ENCODE data around the gene LCN12.
"Not testable (repeated sequence)": the region's sequence is repeated elsewhere in the genome, so short reads cannot be mapped to it uniquely, and the experiment has no call there.

Gene LCN12

GRCh38 chr9:136991993-136992818, 40.1 kb downstream of the LCN12 start, which contains the start of gene PAXX:
Gene PAXX, plus strand, starts transcription at chr9:136992422. Its CDS starts 22 bp downstream, at chr9:136992444.
- no peak for DNase-seq

DNA sequence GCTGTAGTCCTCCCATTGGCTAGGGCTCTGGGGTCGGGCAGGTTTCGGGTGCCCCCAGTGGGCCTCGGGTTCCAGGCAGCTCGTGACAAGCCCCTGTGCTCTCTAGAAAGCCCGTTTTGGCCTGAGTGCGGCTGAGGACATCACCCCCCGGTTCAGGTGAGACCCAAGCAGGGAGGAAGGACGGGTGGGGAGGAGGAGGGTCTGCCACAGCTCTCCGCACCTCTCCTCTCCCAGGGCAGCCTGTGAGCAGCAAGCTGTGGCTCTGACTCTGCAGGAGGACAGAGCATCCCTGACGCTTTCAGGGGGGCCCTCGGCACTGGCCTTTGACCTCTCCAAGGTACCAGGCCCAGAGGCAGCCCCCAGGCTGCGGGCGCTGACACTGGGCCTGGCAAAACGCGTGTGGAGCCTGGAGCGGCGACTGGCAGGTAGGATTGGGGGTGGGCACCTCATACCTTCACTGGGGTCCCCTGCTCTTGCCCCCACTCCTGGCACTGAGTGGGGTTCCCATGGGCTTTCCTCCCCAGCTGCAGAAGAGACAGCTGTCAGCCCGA, 40.8 kb downstream of the LCN12 start:
- no peak for DNase-seq

- no peak for DNase-seq
Measured at GRCh38 chr9:136994180-136994887, 42.3 kb downstream of the LCN12 start.

- no peak for DNase-seq
Measured at GRCh38 chr9:136994888-136995230, 42.8 kb downstream of the LCN12 start.

DNA sequence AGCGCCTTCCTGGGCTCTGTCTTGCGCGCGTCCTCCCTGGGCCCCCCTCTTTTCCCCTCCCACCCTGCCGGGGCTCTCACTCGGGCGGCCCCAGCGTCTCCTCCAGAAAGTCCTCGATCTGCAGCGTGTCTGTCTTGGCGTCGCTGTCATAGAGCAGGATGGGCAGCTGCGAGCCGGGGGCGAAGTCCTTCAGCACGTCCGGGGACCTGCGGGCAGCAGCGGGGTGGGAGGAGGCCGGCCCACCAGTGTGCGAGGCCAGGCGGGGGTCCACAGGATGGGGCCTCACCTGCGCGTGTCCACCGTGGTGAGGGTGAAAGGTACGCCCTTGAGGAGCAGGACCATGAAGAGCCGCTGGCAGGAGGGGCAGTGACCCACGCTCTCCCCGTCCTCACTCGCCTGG, 43.3 kb downstream of the LCN12 start:
- DNase-seq = no peak

DNA sequence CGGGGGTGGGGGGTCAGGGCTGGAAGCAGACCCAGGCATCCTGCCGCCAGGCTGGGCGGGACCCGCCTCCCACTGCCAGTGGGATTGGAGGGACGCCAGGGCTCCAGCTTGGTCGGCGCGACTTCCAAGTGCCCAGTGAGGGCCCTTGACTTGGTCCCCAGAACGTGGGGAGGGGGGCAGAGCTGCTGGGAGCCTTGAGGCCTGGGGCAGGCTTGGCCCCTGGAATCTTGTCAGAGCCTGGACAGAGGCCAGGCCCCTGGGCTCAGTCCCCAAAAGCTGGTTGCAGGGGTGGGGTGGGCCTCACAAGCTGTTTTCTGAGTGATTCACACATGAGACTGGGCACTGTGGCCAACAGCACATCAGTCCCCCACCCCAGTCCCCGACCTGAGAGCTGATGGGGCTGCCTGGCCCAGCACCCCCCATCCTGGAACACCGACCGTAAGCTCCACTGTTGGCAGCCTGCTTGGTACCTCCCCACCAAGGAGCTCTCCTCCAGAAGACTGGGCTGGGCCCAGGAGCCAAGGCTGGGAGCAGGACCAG, 43.8 kb downstream of the LCN12 start:
- DNase-seq = no peak

DNA sequence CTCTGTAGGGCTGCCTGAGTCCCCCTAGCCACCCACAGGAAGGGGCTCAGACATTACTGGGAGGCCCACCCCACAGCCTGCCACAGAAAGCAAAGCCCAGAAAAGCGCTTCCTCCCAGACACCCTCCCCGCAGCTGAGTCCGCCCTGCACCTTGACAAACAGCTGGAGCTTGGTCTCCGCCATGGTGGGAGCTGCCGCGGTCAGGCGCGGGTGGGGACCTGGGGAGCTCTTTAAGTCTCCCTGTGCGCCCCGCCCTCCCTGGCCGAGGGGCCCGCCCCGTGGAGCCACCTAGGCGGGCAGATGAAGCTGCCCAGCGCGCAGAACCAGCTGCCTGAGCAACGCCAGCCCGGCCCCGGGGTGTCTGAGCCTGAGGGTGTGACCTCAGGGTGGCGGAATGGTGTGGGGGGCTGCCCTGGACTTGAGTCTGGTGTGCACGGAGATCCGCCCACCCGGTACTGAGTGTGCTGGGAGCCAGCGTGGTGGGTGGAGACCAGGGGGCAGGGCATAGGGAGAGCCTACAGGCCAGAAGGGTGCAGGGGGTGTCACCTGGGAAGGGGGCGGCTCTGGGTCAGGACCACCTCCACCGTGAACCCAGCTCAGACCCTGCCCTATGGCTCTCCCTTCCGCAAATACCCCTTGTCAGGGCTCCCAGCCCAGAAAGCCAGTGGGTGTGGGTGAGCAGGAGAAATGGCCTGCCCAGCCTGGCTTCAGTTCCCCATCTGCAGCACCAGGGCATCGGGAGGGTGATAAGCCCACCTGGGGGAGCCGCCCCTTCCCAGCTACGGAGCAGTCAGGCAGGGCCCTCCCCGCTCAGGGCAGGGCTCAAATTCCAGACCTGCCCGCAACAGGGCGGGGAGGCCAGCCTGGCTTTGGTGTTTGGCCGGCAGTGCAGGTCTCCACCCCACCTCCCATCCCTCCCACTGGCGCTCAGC, 44.6 kb downstream of the LCN12 start, which contains the start of gene CLIC3:
Gene CLIC3 (minus strand): TSS at position 208 of the 932 bp plus-strand sequence. CDS start 25 bp downstream, at position 183.
- no peak for DNase-seq

GRCh38 chr9:136997371-136997770, 45.3 kb downstream of the LCN12 start:
- no peak for DNase-seq

DNA sequence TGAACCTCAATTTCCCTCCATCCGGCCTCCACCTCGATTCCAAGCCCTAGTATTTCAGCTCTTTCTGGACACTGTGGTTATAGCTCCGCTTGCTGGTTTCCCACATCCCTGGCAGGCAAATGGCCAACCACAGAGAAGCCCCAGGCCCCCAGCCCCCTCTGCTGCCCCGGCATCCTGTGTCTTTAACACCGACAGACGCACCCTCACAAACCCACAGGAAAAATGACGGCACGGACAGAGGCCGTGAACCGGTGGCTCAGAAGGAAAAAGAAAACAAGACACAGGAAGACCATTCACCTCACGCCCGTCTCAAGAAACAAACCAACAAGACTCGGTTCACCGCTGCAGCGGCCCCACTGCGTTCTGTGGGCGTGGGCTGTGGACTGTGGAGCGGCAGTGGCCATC, 45.8 kb downstream of the LCN12 start:
- DNase-seq = no peak

- no peak for DNase-seq
Measured at GRCh38 chr9:137000177-137000930, 48.3 kb downstream of the LCN12 start.

- DNase-seq = no peak
Measured at GRCh38 chr9:137001857-137002645, 50.0 kb downstream of the LCN12 start.

DNA sequence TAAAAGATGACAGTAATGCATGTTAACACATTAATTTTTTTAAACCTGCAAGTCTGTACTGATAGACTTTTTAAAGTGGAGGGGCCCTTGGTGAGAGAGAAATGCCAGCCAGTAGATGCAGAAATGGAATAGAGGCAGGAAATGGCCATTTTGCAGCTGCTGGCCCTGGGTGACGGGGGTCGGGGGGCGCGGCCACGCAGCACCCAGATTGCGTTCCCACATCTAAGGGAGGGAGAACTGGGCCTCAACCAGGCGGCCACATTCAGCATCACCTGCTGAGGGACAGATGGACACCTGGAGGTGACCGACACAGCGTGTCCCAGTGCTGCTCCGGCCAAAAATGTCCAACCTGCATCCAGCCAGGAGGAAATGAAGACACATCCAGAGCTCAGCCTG, 50.6 kb downstream of the LCN12 start:
- DNase-seq = no peak

DNA sequence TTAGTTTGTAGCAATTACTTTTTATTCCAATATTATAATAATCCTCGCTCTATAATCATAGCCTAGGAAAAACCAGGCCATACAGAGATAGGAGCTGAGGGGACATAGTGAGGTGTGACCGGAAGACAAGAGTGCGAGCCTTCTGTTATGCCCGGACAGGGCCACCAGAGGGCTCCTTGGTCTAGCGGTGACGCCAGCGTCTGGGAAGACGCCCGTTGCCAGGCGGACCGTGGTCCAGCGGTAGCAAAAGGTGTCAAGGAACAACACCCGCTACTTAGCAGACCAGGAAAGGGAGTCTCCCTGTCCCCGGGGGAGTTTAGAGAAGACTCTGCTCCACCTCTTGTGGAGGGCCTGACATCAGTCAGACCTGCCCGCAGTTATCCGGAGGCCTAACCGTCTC, 52.2 kb downstream of the LCN12 start:
- not testable (repeated sequence) for DNase-seq
